NCI-H1436 (cell line): ENCODE measurements around the gene THOC3.
"Not testable (repeated sequence)": the region's sequence is repeated elsewhere in the genome, so short reads cannot be mapped to it uniquely, and the experiment has no call there.

Source experiments
- DNase-seq: peaks from one replicate; lab custom pipeline; 2025; lab: John Stamatoyannopoulos, UW

The THOC3 gene

GRCh38 chr5:175940632-175941031, 27.5 kb downstream of the THOC3 start:
- not testable (repeated sequence) for DNase-seq

- DNase-seq = not testable (repeated sequence)
Observed at GRCh38 chr5:175938489-175938888, 29.6 kb downstream of the THOC3 start.

DNA sequence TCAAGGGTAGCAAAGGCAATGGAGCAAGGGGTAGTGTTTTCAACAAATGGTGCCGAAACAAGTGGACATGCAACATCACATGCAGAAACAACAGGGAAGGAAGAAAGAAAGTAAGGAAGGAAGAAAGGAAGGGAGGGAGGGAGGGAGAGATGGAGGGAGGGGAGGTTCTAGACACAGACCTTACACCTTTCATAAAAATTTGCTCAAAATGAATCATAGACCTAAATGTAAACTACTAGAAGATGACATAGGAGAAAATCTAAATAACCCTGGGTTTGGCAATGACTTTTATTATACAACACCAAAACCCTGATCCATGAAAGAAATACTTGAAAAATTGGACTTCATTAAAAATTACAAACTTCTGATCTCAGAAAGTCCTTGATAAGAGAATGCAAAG, 39.4 kb downstream of the THOC3 start:
- not testable (repeated sequence) for DNase-seq

GRCh38 chr5:175925106-175925505, 43.0 kb downstream of the THOC3 start:
- DNase-seq = not testable (repeated sequence)

DNA sequence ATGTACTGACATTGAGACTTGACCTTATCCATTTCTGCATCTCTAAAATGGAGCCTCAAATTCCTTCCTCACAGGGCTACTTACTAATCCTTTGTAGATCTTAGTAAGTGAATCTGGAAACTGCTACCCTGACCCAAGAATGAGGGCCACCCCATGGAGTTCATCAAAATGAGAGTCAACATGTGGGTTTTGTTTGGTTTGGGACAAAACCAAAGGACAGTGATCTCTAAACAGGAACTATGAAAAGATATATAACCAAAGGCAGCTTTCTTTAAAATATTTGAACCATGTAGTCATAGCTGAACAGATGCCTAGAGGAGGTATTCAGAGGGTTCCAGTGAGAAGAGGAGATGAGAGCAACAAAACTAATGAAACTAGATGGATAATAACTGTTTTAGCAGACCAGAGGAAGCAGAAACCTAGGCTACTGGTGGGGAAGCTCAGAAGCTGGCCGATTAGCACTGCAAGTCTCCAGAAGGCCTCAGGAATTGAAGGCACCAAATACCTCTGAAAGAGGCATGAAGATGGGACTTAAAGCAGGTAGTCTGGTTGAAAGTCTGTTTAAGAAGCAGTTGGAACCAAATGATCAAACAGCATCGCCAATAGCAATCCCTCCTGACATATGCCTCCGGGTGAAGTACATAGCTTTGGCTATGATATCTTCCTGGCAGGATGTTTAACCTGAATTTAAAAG, 45.8 kb downstream of the THOC3 start:
- no peak for DNase-seq

GRCh38 chr5:175921061-175921730, 46.9 kb downstream of the THOC3 start:
- DNase-seq = no peak

DNA sequence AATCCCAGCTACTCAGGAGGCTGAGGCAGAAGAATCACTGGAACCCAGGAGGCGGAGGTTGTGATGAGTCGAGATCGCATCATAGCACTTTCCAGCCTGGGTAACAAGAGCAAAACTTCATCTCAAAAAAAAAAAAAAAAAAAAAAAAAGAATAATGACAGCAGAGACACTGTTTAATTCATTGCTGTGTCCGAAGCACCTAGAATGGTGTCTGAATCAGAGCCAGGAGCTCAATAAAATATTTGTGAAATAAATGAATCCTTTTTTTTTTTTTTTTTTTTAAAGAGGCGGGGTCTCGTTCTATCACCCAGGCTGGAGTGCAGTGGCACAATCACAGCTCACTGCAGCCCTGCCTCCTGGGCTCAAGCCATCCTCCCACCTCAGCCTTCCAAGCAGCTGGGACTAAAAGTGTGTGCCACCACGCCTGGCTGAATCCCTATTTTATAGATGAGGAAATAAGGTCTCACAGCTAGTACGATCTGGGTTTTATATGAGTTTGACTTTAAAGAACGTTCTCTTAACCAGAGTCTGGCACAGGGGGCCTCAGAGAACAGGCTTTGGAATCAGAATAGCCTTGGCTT, 47.8 kb downstream of the THOC3 start:
- no peak for DNase-seq

- DNase-seq = not testable (repeated sequence)
Observed at GRCh38 chr5:175915066-175916037, 52.8 kb downstream of the THOC3 start.

DNA sequence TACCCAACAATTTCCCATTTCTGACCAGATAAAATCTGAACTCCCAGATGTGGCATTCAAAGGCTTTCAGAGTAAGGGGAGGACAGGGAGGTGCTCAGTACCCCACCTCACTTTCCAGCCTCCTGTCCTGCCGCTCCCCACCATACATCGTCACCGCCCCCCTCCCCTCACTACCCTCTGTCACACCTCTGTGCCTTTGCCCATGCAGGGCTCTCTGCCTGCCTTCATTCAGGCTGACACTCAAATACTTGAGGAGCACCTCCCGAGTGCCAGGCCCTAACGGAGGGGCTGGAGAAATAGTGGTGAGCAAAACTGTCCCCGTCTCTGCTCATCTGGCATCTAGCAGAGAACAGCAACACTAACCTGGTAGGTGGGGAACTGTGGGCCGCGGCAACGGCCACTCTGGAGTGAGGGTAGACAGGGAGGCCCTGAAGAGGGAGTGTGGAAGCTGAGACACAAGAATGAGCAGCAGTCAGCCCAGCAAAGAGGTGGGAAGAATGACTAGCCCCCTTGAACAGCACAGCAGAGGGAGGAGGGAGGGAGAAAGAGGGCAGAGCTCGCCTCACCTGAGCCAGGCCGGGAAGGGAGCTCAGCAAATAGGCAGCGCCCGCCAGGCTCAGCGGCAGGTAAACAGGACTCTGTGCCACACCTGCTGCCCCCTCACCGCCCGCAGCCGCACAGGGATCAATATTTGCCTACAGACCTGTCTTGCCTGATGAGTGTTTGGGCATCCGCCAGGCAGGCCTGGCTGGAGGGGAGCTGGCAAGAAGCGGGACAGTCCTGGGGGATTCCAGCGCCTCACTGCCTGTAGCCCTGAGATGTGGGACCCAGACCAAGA, 54.1 kb downstream of the THOC3 start:
- not testable (repeated sequence) for DNase-seq

DNA sequence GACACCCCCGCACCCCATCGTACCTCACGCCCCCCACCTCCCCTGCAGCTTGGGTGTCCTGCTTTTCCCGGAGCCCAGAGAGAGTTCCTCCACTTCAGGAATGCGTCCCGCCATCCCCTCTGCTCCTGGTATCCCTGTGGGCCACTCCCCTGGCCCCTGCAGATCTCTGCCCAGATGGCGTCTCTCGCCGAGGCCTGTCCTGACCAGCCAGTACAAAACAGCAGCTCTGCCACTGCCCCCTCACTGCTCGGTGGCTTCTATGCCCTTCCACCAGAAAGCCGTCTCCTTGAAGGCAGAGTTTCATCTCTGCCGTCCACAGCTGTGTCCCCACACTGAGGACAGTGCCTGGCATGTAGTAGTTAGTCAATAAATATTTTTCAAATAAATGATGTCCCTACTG, 58.0 kb downstream of the THOC3 start:
- DNase-seq = not testable (repeated sequence)
